Measurements from ENCODE around the gene TTF1.

- no peak for TF ChIP-seq CTCF (IDR thresholded peaks at IDR 0.05 in 4 of 5, conservative IDR thresholded peaks at IDR 0.05 in 1 of 5)
- TF ChIP-seq POLR2A (IDR thresholded peaks at IDR 0.05), result no peak
Observed at GRCh38 chr9:132341177-132341840, 65.3 kb downstream of the TTF1 start.

Data from gastrocnemius medialis (tissue), 4 donors.